IPS-NIHi7 (cell line): ENCODE data around the gene FBXO10.
"Not testable (repeated sequence)": the region's sequence is repeated elsewhere in the genome, so short reads cannot be mapped to it uniquely, and the experiment has no call there.

Experiments
- DNase-seq: peaks from one replicate; pipeline ENCODE4 v3.0.0; 2012; ENCODE audit warnings: mixed read lengths; ENCODE audit errors: extremely low spot score

Gene FBXO10

GRCh38 chr9:37511016-37512010 lies 64.9 kb downstream of the FBXO10 start:
- peak; percentile 85 for DNase-seq

- DNase-seq = not testable (repeated sequence)
Measured at GRCh38 chr9:37510053-37510452, 66.1 kb downstream of the FBXO10 start.

DNA sequence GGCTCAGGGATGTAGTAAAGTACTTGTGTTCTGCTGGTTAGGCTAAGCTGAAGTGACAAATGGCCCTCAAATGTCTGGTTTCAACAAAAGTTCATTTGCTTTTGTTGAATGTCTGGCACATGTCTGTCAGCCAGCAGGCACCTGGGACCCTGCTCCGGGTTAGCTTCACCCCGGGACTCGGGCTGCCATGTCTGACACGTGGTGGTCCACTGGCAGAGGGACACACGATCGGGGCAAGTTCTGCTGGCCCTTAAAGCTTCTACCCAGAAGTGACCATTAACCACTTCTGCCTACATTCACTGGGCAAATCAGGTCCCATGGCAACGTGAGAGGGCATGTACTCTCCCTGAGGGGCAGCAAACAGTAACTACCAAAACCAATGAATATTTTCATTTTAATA lies 66.6 kb downstream of the FBXO10 start:
- no peak for DNase-seq

DNA sequence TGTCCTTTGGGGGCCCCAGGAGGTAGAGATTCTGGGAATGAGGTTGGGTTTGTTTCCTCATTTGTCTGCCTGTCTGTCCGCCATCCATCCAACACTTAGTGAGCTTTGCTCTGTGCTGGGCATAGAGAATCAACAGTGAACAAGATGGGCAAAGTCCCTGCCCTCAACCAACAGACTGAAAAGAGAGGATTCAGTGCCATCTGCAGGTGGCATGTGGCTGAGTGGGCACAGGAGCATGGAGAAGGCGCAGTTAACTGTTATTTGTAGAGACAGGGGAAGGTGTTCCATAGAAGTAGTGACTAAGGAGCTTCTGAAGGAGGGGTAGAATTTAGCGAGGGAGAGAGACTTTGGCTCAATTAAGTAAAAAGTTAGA lies 67.4 kb downstream of the FBXO10 start:
- no peak for DNase-seq

DNA sequence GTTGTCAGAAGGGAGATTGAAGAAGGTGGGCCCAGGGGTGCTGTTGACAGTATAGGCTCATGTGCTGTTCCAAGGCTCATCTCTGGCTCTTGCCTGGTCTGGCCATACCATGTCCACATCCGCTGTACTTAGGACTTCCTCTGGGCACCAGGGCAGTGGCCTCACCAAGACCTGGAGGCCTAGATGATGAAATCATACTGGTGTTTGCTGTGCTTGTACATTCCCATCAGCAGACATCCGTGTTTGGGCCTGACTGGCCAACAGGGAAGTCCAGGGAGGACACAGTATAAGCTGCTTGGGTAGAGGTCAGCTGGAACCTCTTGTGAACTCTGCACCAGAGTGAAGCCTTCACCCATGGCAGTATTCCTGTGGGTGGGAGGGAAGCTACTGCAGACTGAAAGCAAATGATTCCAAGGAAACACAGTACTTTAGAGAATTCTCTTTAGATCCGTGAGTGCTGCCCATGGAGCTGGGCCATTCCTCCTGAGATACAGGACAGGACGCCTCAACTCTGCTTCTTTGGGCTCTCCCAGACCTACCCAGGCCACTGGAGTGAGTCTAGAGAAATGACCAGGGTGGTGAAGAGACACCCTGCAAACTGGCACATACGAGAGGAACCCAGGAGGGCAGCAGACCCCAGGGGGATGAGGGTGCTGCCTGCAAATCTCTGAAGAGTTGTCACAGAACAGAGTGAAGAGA lies 67.9 kb downstream of the FBXO10 start:
- no peak for DNase-seq

DNA sequence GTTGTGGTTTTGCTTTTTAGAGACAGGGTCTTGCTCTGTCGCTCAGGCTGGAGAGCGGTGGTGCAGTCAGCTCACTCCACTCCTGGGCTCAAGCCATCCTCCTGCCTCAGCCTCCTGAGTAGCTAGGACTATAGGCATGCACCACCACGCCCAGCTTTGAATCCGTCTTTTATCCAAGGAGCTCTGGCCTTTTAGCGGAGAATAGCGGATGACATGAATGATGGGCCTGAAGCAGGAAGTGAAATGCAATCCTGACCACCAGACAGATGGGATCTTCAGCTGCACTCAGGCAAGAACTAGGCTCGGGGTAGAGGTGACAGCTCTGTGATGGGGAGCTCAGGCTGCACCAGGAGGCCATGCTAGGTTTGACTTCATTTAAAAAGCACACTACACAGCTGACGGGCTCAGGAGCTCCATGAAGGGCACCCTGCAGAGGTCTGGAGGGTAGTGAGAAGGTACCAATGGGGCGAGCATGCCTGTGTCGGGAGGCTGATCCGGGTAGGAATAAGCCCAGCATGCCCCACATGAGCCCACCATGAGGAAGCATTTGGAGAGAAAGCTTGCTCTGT lies 68.5 kb downstream of the FBXO10 start:
- DNase-seq = no peak

DNA sequence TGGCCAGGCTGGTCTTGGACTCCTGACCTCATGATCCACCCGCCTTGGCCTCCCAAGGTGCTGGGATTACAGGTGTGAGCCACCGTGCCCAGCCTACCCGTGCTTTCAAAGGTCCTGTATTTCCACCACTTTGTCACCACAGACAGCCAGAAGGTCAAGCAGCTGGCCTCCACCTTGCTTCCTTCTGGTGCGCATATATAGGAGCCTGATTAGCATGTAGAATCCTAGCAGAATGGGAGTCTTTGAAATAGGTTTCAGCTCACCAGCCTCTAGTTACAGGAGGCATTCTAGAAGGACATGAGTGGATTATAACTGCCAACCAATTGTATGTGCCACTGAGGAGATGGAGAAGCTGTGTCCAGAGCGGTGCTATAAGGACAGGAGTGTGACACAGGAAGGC lies 71.6 kb downstream of the FBXO10 start:
- no peak for DNase-seq

GRCh38 chr9:37503736-37504135 lies 72.4 kb downstream of the FBXO10 start:
- no peak for DNase-seq

DNA sequence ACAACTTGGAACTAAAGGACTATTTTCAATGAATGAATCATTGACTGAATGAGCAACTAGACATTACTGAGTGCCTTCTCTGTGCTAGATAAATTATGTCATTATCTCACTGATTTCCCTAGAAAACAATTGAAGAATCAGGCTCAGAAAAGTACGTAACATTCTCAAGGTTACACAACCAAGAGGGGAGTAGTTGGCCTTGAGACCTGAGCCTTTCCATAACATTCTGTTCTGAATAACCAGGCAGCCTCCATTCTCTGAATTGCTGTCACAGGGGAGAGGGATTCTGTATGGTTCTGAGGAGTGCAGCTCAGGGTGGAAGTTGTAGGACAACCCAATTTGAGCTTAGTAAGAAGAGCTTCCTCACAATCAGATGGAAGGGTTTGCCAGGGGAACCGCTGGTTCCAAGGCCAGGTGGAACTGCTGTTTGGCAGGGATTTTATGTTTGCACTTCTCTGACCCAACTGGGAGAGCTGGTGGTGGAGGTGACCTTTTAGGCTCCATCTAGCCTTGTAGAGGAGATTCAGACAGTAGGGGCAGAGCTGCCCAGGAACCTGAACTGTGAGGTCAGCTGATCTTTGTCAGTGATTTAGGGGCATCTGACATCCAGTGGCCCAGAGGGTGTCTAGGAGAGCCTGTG lies 74.1 kb downstream of the FBXO10 start:
- DNase-seq = no peak

DNA sequence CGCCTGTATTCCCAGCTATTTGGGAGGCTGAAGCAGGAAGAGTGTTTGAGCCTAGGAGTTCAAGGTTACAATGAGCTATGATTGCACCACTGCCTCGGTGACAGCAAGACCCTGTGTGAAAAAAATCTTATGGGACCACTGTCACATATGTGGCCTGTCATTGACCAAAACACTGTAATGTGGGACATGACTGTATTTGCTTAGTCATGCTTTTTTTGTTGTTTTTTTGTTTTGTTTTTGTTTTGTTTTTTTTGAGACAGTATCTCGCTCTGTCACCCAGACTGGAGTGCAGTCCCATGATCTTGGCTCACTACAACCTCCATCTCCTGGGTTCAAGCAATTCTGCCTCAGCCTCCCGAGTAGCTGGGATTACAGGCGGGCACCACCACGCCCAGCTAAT lies 76.9 kb downstream of the FBXO10 start:
- no peak for DNase-seq

- DNase-seq = no peak
Measured at GRCh38 chr9:37498457-37498856, 77.7 kb downstream of the FBXO10 start.

- DNase-seq = no peak
Measured at GRCh38 chr9:37497320-37497719, 78.9 kb downstream of the FBXO10 start.

GRCh38 chr9:37496020-37496419 lies 80.2 kb downstream of the FBXO10 start:
- DNase-seq = no peak

DNA sequence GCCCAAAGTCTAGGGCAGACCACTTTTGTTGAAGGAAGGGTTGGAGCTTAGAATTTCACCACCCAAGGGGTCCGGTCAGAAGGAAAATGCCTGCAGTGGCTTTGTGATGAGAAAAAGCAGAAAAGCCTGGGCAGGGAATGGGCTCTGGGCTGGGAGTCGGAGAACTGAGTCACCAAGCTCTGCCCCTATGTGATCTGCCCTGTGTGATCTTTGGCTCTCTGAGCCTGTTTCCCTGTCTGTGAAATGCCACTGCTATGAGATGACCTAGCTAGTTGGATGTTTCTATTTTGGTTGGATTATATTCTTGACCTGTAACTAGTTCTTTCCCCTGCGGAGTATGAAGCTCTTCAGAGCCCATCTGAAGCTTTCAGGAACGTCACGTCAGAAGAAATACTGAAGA lies 80.6 kb downstream of the FBXO10 start:
- DNase-seq = no peak

GRCh38 chr9:37491939-37492338 lies 84.2 kb downstream of the FBXO10 start:
- no peak for DNase-seq

GRCh38 chr9:37486616-37487548 lies 89.3 kb downstream of the FBXO10 start:
- no peak for DNase-seq

- no peak for DNase-seq
Measured at GRCh38 chr9:37486256-37486615, 89.9 kb downstream of the FBXO10 start.

- DNase-seq = peak; percentile 100
Measured at GRCh38 chr9:37485389-37486255, 90.6 kb downstream of the FBXO10 start, which contains the start of gene POLR1E. Gene POLR1E, plus strand, starts transcription at chr9:37485948. Its CDS starts 100 bp downstream, at chr9:37486048.

DNA sequence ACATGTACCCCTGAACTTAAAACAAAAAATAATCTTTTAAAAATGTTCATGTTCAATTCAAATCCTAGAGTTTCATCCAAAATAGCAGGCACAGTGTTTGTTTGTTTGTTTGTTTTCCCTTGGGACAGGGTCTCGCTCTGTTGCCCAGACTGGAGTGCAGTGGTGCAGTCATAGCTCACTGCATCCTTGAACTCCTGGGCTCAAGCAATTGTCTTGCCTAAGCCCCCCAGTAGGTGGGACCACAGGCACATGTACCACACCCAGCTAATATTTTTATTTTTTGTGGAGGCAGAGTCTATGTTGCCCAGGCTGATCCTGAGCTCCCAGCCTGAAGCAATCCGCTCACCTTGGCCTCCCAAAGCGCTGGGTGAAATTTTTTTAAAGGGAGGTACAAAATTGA lies 95.4 kb downstream of the FBXO10 start:
- no peak for DNase-seq
